ENCODE data around the gene SDC1.
"Not testable (repeated sequence)": the region's sequence is repeated elsewhere in the genome, so short reads cannot be mapped to it uniquely, and the experiment has no call there.

Gene SDC1

GRCh38 chr2:20196053-20196656, 28.8 kb downstream of the SDC1 start:
- FAIRE-seq, result no peak

DNA sequence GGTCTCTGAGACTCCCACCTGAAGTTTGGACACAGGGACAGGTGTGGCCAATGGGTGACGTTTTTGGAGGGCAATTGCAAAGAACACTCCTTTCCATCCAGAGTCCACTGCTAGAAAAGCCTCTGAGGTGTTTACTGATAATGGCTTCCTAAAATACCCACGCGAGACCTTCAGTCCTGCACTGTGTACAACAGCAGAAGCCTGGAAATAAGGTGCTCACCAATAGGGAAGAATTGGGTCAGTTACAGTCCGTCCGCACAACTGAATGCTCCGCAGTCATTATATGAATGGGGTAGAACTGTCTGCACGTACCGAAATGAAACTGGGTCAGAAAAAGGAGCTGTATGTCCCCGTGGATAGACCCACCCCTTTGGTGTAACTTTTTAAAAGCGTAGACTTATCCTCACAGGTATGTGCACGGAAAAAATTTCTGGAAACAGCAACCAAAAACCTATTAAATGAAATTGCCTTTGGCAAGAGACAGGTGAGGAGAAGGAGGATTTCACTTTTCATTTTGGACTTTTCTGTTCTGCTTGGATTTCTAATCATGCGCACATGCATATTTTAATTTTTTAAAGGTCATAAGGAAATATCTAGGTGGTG, 29.4 kb downstream of the SDC1 start:
- FAIRE-seq, result no peak

DNA sequence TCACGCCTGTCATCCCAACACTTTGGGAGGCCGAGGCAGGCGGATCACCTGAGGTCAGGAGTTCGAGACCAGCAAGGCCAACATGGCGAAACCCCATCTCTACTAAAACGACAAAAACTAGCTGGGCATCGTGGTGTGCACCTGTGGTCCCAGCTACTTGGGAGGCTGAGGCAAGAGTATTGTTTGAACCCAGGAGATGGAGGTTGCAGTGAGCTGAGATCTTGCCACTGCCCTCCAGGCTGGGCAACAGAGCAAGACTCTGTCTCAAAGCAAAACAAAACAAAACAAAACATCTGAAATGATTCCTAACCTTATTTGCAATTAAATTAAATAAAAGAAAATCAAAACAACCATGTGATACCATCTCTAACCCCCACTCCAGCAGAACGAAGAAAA, 29.9 kb downstream of the SDC1 start:
- FAIRE-seq, result not testable (repeated sequence)

DNA sequence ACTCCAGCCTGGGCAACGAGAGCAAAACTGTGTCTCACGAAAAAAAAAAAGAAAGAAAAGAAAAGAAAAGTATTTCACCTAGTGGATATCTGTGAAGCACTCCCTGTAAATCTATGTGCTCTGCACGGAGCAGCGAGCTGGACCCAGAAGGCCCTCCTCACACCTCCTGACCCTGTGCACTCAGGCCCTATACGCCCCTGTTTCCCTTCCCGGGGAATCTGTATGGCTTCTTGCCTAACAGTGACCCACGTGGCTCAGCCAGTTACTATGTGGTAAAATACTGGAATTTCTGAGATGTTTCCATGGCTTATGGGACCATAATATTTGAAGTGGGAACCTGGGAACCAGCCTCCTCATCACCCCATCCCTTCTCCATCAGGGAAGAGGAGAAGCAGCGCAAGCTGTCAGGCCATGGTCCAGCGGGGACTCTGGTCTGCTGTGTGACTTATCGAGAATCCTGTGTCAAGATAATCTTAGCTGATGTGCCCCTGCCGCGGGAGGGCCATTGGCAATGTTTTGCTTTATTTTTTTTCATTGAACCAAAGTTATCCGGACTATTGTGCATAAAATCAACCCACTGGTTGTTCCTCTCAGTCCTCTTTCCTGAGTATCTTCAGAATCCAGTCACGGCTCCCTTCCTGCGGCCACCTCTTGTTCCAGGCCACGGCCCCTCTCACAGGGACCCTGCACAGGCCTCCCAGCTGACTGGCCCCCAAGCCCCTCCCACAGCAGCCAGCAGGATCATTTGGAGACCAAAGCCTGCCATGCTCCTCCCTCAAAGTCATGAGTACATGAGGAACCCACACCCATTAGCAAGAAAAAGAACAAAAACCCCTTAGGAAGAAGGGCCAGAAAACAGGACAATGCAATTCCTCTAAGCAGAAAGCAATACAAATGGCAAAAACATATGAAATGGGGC, 30.6 kb downstream of the SDC1 start:
- no peak for FAIRE-seq

- FAIRE-seq, result no peak
Measured at GRCh38 chr2:20193185-20193584, 31.7 kb downstream of the SDC1 start.

- no peak for FAIRE-seq
Measured at GRCh38 chr2:20192781-20193180, 32.1 kb downstream of the SDC1 start.

DNA sequence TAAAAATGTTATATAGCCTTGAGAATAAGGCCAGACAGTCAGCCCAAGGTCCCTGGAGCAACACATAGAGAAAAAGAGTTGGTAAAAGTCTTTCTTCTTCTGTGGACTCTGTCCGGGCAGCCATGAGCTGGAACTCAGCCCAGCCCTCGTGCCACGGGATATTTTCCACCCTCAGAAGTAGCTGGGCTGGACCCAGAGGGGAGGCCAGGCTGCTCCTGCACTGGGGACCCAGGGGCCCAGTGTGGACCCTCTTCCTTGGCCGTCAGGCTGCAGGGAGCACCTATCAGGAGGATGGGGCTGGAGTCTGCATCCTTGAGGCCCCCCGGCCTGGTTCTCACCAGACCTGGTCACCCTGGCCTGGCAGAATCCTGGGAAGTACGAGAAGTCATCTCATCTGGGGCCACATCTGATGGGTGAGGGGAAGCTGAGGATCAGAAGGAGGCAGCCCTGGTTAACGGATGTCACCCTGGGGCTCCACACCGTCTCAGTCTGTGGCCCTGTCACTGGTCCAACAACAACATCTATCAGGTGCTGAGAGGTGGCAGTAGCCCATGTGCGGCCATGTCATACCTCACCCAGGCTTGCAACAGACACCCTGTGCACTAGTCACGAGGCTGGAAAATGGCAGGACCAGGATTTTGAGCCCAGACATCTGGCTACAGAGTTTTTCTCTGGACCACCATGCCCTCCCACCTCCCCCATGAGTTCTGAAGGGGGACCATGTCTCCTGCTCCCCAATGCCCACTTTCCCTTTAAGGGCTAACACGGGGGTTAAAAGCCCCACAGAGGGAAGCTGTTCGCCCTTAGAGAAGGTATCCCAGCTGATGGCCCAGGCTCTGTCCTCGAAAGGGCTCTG, 33.0 kb downstream of the SDC1 start:
- no peak for FAIRE-seq

DNA sequence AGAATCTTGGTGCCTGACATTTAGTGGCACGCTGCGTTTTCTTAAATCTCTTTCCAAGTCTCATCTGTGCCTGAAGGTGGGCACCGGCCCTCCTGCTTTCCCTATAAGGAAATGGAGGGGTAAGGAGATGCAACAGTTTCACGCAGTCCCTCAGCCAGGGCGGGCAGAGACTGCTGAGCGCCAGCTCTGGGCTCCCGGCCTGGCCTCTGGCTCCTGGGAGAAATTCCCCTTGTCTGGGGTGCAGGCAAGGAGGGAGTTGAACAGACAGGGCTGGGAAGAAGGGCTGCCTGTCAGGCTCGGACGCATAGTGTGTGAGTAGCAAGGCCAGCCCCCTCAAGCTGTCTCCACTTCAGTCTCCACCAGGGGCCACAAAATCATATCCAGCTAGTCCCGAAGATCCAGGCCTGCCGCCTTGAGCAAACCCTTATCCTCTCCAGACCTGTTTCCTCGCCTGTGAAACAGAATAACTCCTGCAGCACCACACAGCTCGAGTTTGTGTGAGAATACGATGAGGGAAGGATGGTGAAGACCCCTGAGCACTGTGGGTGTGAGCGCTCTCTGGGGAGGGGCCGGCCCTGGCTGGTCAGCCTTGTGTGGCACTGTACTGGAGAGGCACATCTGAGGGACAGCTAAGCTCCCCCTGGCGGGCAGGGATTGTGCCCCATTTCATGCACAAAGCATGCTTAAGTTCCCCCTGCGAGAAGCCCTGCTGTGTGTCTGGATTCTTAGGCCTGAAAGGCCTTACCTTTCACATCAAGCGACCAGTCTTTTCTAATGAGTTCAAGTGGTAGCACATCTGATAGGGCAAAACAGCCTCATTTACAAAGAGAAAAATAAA, 33.8 kb downstream of the SDC1 start:
- no peak for FAIRE-seq

- FAIRE-seq, result no peak
Measured at GRCh38 chr2:20190170-20190569, 34.8 kb downstream of the SDC1 start.

DNA sequence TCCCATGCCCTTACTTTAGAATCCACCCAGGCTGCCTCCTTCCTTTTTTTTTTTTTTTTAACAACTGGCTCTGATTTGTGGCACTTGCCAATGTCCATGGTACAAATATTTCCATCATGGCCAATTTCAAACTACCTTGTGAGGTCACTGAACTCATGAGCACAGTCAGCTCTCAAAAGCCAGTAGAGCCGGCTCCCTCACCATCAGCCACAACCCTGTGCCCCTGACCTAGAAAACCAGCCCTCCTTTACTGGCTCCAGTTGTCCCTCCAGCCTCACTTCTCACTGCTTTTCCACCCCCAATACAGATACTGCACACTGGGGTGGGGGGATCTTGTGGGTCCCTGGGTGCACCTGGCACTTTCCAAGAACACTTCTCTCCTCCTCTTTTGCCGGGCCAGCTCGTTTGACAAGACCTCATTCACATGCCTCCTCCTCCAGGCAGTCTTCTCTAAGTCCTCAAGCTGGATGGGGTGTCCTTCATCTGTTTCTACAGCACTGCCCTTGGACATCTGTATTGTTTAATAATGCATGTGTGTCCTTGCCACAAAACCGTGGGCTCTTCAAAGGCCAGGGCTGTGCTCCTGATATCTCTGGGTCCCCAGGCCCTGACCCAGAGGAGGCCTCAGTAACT, 35.5 kb downstream of the SDC1 start:
- no peak for FAIRE-seq

DNA sequence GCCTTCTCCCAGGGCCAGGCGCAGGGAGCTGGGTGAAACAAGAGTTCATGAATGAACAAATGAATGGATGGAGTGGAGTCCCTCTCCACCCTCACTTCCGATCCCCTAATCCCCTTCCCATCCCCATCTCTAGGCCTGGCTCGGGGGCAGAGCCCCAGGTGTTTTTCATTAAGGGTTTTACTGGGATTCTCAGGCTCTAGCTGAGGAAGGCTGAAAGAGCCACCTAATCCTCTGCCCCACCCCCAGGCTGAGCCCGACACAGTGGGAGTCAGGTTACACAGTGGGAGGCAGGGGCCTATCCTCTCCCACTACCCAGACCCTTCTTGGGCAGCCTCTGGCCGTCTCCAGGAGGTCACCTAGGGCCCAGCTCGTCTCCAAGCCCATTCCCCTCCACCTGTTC, 36.1 kb downstream of the SDC1 start:
- no peak for FAIRE-seq

- FAIRE-seq, result no peak
Measured at GRCh38 chr2:20188201-20188600, 36.7 kb downstream of the SDC1 start.

GRCh38 chr2:20187331-20187730, 37.6 kb downstream of the SDC1 start:
- FAIRE-seq, result no peak

DNA sequence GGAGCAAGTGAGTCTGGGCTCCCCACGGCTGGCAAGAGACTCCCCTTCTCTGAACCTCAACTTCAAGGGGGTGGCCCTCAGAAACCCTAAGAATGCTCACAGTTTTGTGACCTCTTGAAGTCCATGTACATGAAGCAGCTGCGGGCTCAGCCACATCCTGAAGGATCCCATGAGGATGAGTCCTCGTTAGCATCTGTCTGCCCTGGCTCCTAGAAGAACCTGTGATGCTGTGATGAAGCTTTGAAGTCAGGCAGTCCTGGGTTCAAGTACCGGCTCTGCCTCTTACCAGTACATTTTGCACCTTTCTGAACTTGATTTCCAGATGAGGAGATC, 38.1 kb downstream of the SDC1 start:
- FAIRE-seq, result no peak

DNA sequence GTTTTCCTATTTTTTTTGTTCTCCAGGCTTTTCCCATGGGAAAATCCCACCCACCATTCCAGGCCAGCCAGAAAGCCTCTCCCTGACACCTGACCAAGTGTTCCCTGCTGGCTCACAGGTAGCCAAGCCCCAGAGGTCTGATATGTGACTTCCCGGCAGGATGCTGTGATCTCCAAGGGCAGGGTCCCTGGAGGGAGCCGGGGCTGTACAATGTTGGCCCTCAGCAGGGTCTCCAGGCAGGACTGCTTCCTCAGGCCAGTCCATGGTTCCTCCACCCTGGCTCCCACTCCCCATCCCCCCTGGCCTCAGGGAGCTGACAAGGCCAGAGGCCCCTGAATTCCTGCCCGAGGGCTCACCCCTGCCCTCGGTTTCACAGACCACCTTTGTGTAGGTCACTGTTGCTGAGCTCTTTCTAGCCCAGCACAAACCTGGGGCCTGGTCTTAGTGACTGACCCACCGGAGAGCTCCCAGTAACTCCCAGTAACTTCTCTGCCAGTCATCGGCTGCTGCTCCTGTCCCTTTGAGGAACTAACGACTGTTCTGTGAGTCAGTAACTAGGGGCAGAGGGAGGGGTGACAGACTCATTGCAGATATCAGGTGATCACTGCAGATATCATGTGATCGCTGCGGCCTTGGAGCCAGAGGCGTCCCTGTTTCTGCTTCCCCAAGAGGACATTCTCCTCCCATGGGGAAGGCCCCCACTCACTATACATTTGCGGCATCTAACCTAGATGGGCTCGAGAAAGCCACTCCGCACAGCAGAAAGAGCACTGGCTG, 38.7 kb downstream of the SDC1 start:
- no peak for FAIRE-seq

- FAIRE-seq, result no peak
Measured at GRCh38 chr2:20185176-20186022, 39.5 kb downstream of the SDC1 start.

GRCh38 chr2:20184067-20184938, 40.6 kb downstream of the SDC1 start:
- no peak for FAIRE-seq

DNA sequence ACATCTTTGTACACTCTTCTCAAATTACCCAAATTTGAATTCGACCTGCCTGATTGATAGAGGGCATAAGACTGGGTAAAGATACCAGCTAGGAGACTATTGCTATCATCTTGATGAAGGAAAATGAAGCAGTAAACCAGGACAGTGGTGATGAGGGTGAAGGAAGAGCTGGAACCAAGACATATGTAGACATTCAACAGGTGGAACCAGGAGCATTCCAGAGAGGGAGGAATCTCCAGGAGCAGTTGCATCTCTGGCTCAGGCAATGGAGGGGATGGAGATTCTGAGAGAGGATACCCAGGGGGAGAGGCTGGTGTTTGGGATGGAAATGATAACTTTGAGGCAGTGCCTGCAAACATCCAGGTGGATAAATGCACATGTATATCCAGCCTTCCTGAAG, 41.6 kb downstream of the SDC1 start:
- no peak for FAIRE-seq

All from endometrium (tissue), 2 donors.